GM18873 (cell line): ENCODE measurements around the gene AIM2.
"Not testable (repeated sequence)": the region's sequence is repeated elsewhere in the genome, so short reads cannot be mapped to it uniquely, and the experiment has no call there.

Experiments
- ATAC-seq: cut with Tn5 transposase; IDR thresholded peaks from one replicate; pipeline ENCODE4 v1.9.1; 2021; ENCODE audit warnings: mild to moderate bottlenecking, moderate library complexity, moderate number of reproducible peaks; ENCODE audit not compliant: unreplicated experiment, low FRiP score

Gene AIM2

DNA sequence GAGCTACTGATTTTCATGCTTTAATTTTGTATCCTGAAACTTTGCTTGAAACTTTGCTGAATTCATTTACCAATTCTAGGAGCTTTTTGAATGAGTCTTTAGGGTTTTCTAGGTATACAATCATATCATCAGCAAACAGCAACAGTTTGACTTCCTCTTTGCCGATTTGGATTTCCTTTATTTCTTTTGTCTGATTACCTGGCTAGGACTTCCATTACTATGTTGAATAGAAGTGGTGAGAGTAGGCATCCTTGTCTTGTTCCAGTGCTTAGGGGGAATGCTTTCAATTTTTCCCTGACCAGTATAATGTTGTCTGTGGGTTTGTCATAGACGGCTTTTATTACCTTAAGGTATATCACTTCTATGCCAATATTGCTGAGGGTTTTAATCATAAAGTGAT lies 49.7 kb downstream of the AIM2 start:
- not testable (repeated sequence) for ATAC-seq

DNA sequence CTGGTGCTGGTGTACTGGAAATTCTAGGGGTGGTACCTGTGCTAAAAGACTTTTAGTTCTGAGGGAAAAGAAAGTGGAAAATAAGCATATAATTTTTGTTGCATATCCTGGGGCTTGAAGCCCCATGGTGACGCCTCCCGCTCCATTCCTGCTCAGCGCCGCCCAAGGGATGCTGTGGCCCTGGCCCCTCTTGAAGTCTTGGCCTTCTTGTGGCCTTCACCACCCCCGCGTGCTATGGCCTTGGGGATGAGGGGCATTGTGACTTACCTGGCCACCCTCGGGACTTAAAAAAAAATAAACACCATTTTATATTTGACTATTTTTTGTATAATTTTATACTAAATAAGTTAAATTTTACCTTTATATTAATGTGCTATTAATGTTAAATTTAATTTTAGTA lies 51.5 kb downstream of the AIM2 start:
- no peak for ATAC-seq

DNA sequence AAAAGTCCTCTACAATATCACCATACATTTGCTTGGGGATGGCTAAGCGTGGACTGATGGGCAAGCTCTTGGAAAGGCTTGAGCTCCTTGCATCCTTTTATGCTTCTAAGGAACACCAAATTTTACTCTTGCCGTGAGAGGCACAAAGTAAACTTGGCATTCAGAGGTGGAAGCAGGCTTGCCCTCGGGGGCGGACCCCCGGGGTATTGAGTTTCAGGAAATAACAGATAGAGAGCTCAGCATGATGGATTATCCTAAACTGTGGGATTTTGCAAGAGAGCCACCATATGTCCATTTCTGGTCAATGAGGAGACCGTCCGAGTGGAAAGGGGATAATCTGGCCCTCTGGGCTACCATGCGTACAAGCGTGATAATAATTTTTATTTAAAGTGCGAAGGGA lies 52.8 kb downstream of the AIM2 start:
- ATAC-seq, result no peak

DNA sequence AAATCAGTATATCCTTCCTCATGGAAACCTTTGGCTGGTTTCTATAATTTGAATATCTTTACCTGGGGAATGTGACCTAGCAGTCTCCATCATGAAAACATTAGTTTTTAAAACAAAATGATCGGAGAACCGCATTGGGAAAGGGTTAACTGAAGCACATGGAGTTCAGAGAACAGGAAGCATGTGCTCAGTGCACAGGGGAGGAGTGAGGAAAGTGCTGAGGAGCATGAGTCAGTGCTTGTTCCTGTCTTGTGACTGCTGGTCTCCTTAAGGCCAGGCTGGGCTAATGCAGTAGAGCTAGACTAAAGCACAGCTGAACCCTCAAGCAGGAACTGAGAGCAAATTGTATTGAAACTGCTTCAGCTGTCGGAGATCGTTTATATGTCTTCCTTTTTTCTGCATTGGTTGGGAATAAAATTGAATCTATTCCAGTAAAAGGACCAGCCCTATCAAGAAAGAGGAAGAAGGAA lies 61.1 kb downstream of the AIM2 start:
- peak; percentile 92 for ATAC-seq

DNA sequence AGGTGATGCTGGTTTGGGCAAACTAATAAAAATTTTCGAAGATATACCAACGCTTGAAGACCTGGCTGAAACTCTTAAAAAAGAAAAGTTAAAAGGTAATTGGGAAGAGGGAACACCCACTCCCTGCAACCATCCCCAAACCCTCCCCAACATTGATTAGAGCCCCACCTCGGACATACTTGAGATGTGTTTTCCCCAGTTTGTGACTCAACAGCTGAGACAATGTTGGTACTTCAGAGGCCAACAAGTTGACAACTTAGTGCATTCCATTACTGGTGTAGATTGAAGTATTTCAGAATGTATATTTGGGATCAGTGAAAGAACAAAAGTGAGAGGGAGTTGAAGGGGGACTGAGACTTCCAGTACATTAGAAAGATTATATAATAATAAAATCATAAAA lies 61.7 kb downstream of the AIM2 start:
- ATAC-seq, result no peak

- ATAC-seq, result no peak
These were observed 62.5 kb downstream of the AIM2 start for GRCh38 chr1:159014003-159014571.

DNA sequence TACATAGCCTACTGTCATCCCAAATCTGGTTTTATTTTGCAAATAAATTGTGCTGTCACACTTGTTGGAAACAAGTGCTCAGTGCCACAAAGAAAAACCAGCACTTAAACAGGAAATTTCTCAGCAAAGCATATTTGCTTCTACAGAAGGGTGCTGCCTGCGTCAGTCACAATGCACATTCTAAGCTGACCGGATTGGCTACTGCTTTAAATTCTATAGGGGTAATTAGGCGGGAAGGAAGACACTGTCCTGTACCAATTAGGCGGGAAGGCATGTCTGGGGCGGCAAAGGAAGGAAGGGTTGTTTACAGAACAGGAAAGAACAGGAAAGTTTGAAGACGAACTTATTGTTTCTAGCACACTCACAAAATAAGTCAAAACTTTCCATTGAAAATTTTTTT lies 64.1 kb downstream of the AIM2 start:
- ATAC-seq, result peak; percentile 33
